Subcutaneous adipose tissue (tissue), 4 donors: ENCODE data around the gene EDA. TPM values are rescaled to one million over a fixed set of nuclear protein-coding genes. Genes with fewer than 3 reads are reported as not detected.

Experiments used
- CTCF ChIP-seq: fragments of 450-650 bp; IDR thresholded peaks from one replicate; pipeline ENCODE4 v1.5.1; 2016; ENCODE audit warnings: low read depth, mild to moderate bottlenecking, control low read depth, antibody characterized with exemption, moderate library complexity
- total RNA-seq, 4 donors: library from RNA; depleted of rRNA; stranded (reverse); fragments of >200 nt; gene quantifications; one replicate each; pipeline ENCODE4 v1.1.0, GENCODE V29; 2016

The EDA gene
- total RNA-seq, 4 donors from 2014 or later = 5.5 to 10.7 (median 6.9) TPM

GRCh38 chrX:69969460-69969859 lies 353.5 kb downstream of the EDA start:
- no peak for TF ChIP-seq CTCF

- TF ChIP-seq CTCF = no peak
Observed at GRCh38 chrX:69987691-69988090, 371.8 kb downstream of the EDA start.

DNA sequence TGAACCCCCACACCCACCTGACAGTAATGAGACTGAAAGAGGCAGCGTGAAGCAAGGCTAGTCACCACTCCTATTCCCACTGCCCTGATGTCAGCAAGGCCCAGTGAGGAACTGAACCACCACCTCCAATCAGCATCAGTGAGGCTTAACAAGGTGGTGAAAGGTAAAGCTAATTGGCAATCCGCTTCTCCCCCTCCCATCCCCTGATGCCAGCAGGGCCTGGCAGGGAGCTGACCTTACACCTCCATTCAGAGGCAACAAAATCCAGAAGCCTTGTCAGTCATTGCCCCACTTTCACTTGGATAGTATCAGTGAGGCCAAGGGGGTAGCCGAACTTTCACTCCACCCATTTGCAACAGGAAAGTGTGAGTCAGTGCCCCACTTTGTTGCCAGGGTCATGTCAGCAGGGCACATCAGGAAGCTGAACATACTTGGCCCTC lies 373.1 kb downstream of the EDA start:
- TF ChIP-seq CTCF = no peak

- no peak for TF ChIP-seq CTCF
Observed at GRCh38 chrX:69991685-69992084, 375.8 kb downstream of the EDA start.

- TF ChIP-seq CTCF = no peak
Observed at GRCh38 chrX:69993494-69993893, 377.6 kb downstream of the EDA start.

DNA sequence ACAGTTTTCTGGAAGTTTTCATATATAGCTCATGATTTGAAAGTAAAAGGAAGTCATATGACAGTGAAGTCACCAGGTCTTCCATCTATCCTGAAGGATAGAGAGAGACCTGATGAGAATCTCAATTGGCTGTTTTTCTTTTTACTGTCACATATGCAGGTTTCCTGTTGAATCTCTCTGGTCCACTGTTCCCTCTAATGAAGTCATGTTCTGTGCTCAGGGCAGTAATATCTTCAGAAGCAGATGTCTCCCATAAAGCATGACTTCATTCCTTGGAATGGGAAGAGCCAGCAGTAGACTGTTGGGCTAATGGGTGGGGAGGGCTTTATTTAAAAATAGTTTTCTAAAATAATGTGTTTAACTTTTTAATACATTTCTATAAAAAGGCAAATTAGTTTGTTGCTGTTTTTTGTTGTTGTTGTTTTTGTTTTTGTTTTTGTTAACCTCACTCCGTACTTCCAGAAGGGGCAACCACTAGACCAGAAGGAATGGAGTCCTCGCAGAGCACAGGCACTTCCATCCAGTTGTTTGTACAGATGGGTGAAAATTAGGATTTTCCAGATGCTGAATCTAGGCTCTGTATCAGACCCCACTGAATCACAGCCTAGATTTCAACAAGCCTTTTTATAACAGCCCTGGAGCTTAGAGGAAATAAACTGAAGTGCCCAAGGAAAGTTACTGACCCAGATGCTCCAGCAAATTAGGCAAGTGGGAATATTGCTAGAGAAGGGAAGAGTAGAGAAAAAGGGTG lies 379.6 kb downstream of the EDA start:
- no peak for TF ChIP-seq CTCF

DNA sequence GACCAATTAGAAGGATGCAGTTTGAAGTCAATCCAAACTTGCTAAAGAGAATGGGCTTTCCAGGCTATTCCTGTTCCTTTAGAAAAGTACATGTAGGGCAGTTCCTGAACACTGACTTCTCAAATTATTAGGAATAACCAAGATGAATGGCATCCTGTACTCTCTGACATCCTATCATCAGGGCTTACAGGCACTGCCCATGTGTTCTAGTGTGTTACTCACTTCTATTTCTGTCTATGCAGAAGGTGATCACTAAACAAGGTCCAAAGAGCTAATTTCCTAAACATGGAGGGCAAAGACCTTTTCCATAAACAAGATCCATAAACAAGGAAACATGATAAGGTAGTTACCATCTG lies 380.2 kb downstream of the EDA start:
- no peak for TF ChIP-seq CTCF
